Heart left ventricle (tissue), 13 donors: ENCODE results near the gene NELL1.

Experiments
- CTCF ChIP-seq, 12 donors: fragments of 200-600 bp; sonication (generic) in 4 of 12; IDR thresholded peaks; one replicate each; pipeline versions ENCODE4 v1.5.0 to v1.8.0; 2018 to 2022; ENCODE audit warnings: antibody characterized with exemption in 12 of 12, mild to moderate bottlenecking in 5 of 12
- POLR2A ChIP-seq, 2 donors: fragments of 450-650 bp; IDR thresholded peaks; one replicate each; pipeline ENCODE4 v1.6.1; 2017; ENCODE audit warnings: antibody characterized with exemption in 2 of 2, mild to moderate bottlenecking in 2 of 2, moderate library complexity in 2 of 2
- donor health status: ischemic (EF 13 %, LVEDD 7.1; RV severe dilation, severe dysfunction).
- donor health status: DM: no; HTN: yes; CAD: no.
- donor health status: DM: no; HTN: no; CAD: no.
- donor health status: ischemic (EF 25% LVEDD 6.9; RV normal size, moderate dysfunction).
- donor health status: ischemic (EF 25% LVEDD 5.7; RV mildly dilated, moderate dysfunction).
- donor health status: ischemic (EF 35%, LVEDD 5.7; RV mildly dilated, moderate dysfunction).
- donor health status: nonischemic (EF 11% LVEDD 7.7; RV severe dilation, severe dysfunction).
- donor health status: DM: yes; HTN: yes; CAD: no.
- donor health status: PGD.
- donor health status: ischemic (EF 29% LVEDD 5.4; RV normal size, mild dysfunction).
- donor health status: nonischemic (EF 23%, LVEDD 6.1; RV moderate dilation, normal function).

DNA sequence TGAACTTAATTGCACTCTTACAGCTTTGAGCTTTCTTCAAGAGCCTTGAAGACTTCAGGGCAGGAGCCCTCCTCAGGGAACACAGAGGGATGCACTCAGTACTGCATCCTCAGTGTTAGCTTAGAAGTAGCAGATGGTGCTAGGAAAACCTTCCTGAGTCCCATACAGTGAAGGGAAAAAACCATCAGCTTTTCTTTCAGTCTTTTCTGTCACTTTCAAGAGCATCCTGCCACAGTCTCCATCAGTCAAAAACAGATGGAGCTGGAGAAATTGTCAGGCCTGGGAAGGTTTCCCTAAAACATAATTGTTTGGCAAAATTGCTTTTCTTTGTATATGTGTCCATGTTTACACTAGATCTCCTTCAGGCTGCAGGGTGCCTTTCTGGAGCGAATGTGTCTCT lies 384.1 kb downstream of the NELL1 start:
- no peak for TF ChIP-seq CTCF (IDR thresholded peaks at IDR 0.05)
- no peak for TF ChIP-seq POLR2A (IDR thresholded peaks at IDR 0.05)
